ENCODE measurements around the gene CBFA2T2. TPM values are rescaled to one million over a fixed set of nuclear protein-coding genes. Genes with fewer than 3 reads are reported as not detected.

CBFA2T2 gene
- total RNA-seq, 3 donors from 2014 or later = 28.5 to 37.4 (median 30.3) TPM

DNA sequence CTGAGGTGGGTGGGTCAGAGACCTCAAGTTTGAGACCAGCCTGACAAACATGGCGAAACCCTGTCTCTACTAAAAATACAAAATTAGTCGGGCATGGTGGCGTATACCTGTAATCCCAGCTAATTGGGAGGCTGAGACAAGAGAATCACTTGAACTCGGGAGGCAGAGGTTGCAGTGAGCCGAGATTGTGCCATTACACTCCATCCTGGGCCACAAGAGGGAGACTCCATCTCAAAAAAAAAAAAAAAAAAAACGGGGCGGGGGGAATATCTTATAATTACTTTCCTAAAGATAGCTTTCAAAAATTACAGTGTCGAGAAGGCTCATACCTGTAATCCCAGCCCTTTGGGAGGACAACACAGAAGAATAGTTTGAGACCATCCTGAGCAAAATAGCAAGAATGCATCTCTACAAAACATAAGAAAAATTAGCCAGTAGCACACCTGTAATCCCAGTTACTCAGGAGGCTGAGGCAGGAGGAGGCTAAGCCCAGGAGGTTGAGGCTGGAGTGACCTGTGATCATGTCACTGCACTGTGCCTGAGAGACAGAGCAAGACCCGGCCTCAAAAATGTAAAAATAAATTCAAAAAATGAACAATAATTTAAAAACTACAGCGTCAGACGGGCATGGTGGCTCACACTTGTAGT lies 25.8 kb downstream of the CBFA2T2 start:
- Histone ChIP-seq H3K4me1 (ENCODE audit: low read depth) (peaks cover 22% of the 10 kb centered on the region), H3K4me3 (no peak overlapping the region), H3K36me3 (ENCODE audit: low read depth) (no peaks in the 10 kb centered on the region), H3K9me3 (no peaks in the 10 kb centered on the region)
- ATAC-seq (no peak), DNase-seq (no peak)
- intact Hi-C loops (cut with DNase I, micrococcal nuclease) = no loop called here
- TF ChIP-seq CTCF (IDR thresholded peaks at IDR 0.05) = no peak

GRCh38 chr20:33516882-33517281 lies 27.0 kb downstream of the CBFA2T2 start:
- no peak for ATAC-seq
- Histone ChIP-seq H3K9me3 (no peaks in the 10 kb centered on the region), H3K36me3 (ENCODE audit: low read depth) (no peaks in the 10 kb centered on the region), H3K4me3 (no peak overlapping the region), H3K4me1 (ENCODE audit: low read depth) (peaks cover 17% of the 10 kb centered on the region)
- intact Hi-C loops (cut with DNase I, micrococcal nuclease) = no loop called here
- DNase-seq = no peak
- TF ChIP-seq CTCF (IDR thresholded peaks at IDR 0.05) = no peak

DNA sequence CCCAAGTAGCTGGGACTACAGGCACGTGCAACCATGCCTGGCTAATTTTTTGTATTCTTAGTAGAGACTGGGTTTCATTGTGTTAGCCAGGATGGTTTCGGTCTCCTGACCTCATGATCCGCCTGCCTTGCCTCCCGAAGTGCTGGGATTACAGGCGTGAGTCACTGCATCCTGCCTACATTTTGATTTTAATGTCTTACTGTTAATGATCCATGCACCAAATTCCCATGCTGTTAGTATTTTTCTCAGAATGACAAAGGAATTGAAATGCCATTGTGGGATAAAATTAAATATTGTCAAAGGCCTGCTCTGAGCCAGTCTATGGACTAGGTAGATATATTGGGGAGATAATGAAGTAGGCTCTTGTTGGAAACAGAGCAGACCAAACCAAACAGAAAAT lies 28.2 kb downstream of the CBFA2T2 start:
- TF ChIP-seq CTCF (IDR thresholded peaks at IDR 0.05) = no peak
- peaks cover 11% of the 10 kb centered on the region for H3K4me1 ChIP-seq (ENCODE audit: low read depth)
- ATAC-seq (no peak), DNase-seq (no peak)
- intact Hi-C loops (cut with DNase I, micrococcal nuclease) = no loop called here
- H3K4me3 ChIP-seq = no peak overlapping the region
- H3K36me3 ChIP-seq (ENCODE audit: low read depth) = no peaks in the 10 kb centered on the region
- H3K9me3 ChIP-seq = no peaks in the 10 kb centered on the region

GRCh38 chr20:33521461-33521860 lies 31.6 kb downstream of the CBFA2T2 start:
- Histone ChIP-seq H3K4me3 (no peak overlapping the region), H3K9me3 (no peaks in the 10 kb centered on the region), H3K36me3 (ENCODE audit: low read depth) (no peaks in the 10 kb centered on the region), H3K4me1 (ENCODE audit: low read depth) (peaks cover 16% of the 10 kb centered on the region)
- DNase-seq = no peak
- peak; percentile 68 for ATAC-seq
- TF ChIP-seq CTCF (IDR thresholded peaks at IDR 0.05) = no peak
- intact Hi-C loops (cut with DNase I, micrococcal nuclease) = no loop called here

- Histone ChIP-seq H3K36me3 (ENCODE audit: low read depth) (no peaks in the 10 kb centered on the region), H3K9me3 (no peaks in the 10 kb centered on the region), H3K4me1 (ENCODE audit: low read depth) (peaks cover 19% of the 10 kb centered on the region), H3K4me3 (no peak overlapping the region)
- DNase-seq = no peak
- no peak for ATAC-seq
- intact Hi-C loops (cut with DNase I, micrococcal nuclease) = no loop called here
- TF ChIP-seq CTCF (IDR thresholded peaks at IDR 0.05) = no peak
Observed at GRCh38 chr20:33522256-33522820, 32.4 kb downstream of the CBFA2T2 start.

Data from mucosa of descending colon (tissue), 3 donors.